ENCODE data around the gene USP47. TPM values are rescaled to one million over a fixed set of nuclear protein-coding genes. Genes with fewer than 3 reads are reported as not detected.

The USP47 gene
- total and polyA plus RNA-seq, 2 experiments from 2014 or later, result 16.3 to 36.7 TPM

DNA sequence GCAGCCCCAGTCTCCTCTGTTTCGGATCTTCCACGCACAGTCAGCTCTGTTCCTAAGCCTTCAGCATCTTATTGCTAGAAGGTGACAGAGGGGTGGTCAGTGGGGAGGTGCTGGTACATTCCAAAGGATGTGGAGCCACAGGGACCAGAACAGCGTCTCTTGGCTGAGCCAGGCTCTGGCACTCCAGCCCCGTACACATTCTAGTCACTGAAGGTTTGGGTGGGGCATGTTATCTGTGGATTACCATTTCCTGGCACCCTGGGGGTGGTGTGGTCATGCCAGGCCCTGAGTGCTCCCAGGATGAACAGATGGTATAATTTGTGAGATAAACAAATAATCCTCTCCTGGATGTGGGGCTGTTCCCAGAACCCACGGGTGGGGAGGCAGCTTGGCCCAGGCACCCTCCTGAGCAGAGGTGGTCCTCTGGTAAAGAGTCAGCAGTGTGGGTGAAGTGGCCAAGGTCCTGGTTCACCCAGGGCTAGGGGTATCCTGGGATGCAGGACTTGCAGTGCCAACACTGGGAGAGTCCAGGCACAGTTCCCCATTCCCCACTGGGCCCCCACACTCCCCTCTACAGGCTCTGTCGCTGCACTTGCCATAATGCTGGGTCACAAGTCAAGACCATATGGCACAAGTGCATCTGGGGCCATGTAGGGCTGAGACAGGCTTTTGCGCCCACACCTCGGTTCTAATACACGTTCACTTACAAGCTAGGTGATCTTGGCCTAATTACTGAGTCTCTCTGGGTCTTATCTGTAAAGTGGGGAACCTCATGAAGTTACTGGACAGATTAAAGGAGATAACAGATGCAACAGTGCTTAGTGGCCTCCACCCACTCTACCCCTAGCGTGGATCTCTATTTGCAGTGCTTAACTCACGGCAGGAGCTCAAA is 133.7 kb downstream of the USP47 start (continued):
- TF ChIP-seq, protein P1, sequence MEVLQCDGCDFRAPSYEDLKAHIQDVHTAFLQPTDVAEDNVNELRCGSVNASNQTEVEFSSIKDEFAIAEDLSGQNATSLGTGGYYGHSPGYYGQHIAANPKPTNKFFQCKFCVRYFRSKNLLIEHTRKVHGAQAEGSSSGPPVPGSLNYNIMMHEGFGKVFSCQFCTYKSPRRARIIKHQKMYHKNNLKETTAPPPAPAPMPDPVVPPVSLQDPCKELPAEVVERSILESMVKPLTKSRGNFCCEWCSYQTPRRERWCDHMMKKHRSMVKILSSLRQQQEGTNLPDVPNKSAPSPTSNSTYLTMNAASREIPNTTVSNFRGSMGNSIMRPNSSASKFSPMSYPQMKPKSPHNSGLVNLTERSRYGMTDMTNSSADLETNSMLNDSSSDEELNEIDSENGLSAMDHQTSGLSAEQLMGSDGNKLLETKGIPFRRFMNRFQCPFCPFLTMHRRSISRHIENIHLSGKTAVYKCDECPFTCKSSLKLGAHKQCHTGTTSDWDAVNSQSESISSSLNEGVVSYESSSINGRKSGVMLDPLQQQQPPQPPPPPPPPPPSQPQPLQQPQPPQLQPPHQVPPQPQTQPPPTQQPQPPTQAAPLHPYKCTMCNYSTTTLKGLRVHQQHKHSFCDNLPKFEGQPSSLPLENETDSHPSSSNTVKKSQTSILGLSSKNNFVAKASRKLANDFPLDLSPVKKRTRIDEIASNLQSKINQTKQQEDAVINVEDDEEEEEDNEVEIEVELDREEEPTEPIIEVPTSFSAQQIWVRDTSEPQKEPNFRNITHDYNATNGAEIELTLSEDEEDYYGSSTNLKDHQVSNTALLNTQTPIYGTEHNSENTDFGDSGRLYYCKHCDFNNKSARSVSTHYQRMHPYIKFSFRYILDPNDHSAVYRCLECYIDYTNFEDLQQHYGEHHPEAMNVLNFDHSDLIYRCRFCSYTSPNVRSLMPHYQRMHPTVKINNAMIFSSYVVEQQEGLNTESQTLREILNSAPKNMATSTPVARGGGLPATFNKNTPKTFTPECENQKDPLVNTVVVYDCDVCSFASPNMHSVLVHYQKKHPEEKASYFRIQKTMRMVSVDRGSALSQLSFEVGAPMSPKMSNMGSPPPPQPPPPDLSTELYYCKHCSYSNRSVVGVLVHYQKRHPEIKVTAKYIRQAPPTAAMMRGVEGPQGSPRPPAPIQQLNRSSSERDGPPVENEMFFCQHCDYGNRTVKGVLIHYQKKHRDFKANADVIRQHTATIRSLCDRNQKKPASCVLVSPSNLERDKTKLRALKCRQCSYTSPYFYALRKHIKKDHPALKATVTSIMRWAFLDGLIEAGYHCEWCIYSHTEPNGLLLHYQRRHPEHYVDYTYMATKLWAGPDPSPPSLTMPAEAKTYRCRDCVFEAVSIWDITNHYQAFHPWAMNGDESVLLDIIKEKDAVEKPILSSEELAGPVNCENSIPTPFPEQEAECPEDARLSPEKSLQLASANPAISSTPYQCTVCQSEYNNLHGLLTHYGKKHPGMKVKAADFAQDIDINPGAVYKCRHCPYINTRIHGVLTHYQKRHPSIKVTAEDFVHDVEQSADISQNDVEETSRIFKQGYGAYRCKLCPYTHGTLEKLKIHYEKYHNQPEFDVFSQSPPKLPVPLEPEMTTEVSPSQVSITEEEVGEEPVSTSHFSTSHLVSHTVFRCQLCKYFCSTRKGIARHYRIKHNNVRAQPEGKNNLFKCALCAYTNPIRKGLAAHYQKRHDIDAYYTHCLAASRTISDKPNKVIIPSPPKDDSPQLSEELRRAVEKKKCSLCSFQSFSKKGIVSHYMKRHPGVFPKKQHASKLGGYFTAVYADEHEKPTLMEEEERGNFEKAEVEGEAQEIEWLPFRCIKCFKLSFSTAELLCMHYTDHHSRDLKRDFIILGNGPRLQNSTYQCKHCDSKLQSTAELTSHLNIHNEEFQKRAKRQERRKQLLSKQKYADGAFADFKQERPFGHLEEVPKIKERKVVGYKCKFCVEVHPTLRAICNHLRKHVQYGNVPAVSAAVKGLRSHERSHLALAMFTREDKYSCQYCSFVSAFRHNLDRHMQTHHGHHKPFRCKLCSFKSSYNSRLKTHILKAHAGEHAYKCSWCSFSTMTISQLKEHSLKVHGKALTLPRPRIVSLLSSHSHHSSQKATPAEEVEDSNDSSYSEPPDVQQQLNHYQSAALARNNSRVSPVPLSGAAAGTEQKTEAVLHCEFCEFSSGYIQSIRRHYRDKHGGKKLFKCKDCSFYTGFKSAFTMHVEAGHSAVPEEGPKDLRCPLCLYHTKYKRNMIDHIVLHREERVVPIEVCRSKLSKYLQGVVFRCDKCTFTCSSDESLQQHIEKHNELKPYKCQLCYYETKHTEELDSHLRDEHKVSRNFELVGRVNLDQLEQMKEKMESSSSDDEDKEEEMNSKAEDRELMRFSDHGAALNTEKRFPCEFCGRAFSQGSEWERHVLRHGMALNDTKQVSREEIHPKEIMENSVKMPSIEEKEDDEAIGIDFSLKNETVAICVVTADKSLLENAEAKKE (CRISPR knock-in tag; IDR thresholded peaks at IDR 0.05), result no peak
- TF ChIP-seq, protein P2, sequence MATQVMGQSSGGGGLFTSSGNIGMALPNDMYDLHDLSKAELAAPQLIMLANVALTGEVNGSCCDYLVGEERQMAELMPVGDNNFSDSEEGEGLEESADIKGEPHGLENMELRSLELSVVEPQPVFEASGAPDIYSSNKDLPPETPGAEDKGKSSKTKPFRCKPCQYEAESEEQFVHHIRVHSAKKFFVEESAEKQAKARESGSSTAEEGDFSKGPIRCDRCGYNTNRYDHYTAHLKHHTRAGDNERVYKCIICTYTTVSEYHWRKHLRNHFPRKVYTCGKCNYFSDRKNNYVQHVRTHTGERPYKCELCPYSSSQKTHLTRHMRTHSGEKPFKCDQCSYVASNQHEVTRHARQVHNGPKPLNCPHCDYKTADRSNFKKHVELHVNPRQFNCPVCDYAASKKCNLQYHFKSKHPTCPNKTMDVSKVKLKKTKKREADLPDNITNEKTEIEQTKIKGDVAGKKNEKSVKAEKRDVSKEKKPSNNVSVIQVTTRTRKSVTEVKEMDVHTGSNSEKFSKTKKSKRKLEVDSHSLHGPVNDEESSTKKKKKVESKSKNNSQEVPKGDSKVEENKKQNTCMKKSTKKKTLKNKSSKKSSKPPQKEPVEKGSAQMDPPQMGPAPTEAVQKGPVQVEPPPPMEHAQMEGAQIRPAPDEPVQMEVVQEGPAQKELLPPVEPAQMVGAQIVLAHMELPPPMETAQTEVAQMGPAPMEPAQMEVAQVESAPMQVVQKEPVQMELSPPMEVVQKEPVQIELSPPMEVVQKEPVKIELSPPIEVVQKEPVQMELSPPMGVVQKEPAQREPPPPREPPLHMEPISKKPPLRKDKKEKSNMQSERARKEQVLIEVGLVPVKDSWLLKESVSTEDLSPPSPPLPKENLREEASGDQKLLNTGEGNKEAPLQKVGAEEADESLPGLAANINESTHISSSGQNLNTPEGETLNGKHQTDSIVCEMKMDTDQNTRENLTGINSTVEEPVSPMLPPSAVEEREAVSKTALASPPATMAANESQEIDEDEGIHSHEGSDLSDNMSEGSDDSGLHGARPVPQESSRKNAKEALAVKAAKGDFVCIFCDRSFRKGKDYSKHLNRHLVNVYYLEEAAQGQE (IDR thresholded peaks at IDR 0.05; ENCODE audit: unreplicated experiment), result no peak
- TF ChIP-seq ZNF331 (CRISPR knock-in tag; IDR thresholded peaks at IDR 0.05; ENCODE audit: low read depth), result no peak
- TF ChIP-seq EZH2 (IDR thresholded peaks at IDR 0.05; ENCODE audit: low read depth, unreplicated experiment), result no peak
- no peak for TF ChIP-seq ZNF114 (CRISPR knock-in tag; IDR thresholded peaks at IDR 0.05)
- no peak for TF ChIP-seq EZH2phosphoT487 (IDR thresholded peaks at IDR 0.05; ENCODE audit: unreplicated experiment)
